Activated T-cell treated with anti-CD3 and anti-CD28 coated beads, Interleukin-2, amount 50 U/mL, for 24 hours (primary cell): ENCODE measurements around the gene POLG.
A peak's percentile ranks its signal among the peaks of the same experiment; 100 is the strongest.

Experiments used
- DNase-seq: peaks from one replicate; pipeline ENCODE4 v3.0.0-alpha.2; 2020
- H3K27ac Mint-ChIP-seq: 2 replicates; pipeline ENCODE4 v1.8.0; 2020; ENCODE audit warnings: mild to moderate bottlenecking, mixed read lengths
- H3K27me3 Mint-ChIP-seq: 2 replicates; pipeline ENCODE4 v1.8.0; 2020; ENCODE audit warnings: mixed read lengths
- H3K36me3 Mint-ChIP-seq: 2 replicates; pipeline ENCODE4 v1.8.0; 2020; ENCODE audit warnings: low read depth, mixed read lengths
- H3K4me1 Mint-ChIP-seq: 2 replicates; pipeline ENCODE4 v1.8.0; 2020; ENCODE audit warnings: low read depth, mixed read lengths
- H3K4me3 Mint-ChIP-seq: 2 replicates; pipeline ENCODE4 v1.8.0; 2020; ENCODE audit warnings: mild to moderate bottlenecking, moderate library complexity, mixed read lengths
- H3K9me3 Mint-ChIP-seq: 2 replicates; pipeline ENCODE4 v1.8.0; 2020; ENCODE audit warnings: mixed read lengths

POLG gene

GRCh38 chr15:89334510-89335297 is at the start of gene POLG:
Gene POLG, minus strand, starts transcription at chr15:89334824. Its CDS starts 1,070 bp downstream, at chr15:89333754.
- no peaks in the 10 kb centered on the region for H3K27me3 Mint-ChIP-seq
- H3K4me3 Mint-ChIP-seq: peak within 1 kb of the TSS; percentile 85
- H3K36me3 Mint-ChIP-seq: peaks cover 38% of the 10 kb centered on the region
- no peaks in the 10 kb centered on the region for H3K9me3 Mint-ChIP-seq
- DNase-seq: peak; percentile 100
- peak within 1 kb of the TSS; percentile 97 for H3K27ac Mint-ChIP-seq
- peaks cover 63% of the 10 kb centered on the region for H3K4me1 Mint-ChIP-seq

- H3K4me1 Mint-ChIP-seq: no peaks in the 10 kb centered on the region
- H3K27ac Mint-ChIP-seq: no peak overlapping the region
- H3K27me3 Mint-ChIP-seq: peaks cover 46% of the 10 kb centered on the region
- H3K9me3 Mint-ChIP-seq: no peaks in the 10 kb centered on the region
- no peak overlapping the region for H3K4me3 Mint-ChIP-seq
- no peak for DNase-seq
- no peaks in the 10 kb centered on the region for H3K36me3 Mint-ChIP-seq
These were observed 49.6 kb upstream of the POLG start for GRCh38 chr15:89384176-89384604.

- no peak for DNase-seq
- H3K27ac Mint-ChIP-seq: no peak overlapping the region
- H3K27me3 Mint-ChIP-seq: peaks cover 45% of the 10 kb centered on the region
- no peaks in the 10 kb centered on the region for H3K9me3 Mint-ChIP-seq
- H3K36me3 Mint-ChIP-seq: no peaks in the 10 kb centered on the region
- no peaks in the 10 kb centered on the region for H3K4me1 Mint-ChIP-seq
- no peak overlapping the region for H3K4me3 Mint-ChIP-seq
These were observed 48.9 kb upstream of the POLG start for GRCh38 chr15:89383365-89384175.

DNA sequence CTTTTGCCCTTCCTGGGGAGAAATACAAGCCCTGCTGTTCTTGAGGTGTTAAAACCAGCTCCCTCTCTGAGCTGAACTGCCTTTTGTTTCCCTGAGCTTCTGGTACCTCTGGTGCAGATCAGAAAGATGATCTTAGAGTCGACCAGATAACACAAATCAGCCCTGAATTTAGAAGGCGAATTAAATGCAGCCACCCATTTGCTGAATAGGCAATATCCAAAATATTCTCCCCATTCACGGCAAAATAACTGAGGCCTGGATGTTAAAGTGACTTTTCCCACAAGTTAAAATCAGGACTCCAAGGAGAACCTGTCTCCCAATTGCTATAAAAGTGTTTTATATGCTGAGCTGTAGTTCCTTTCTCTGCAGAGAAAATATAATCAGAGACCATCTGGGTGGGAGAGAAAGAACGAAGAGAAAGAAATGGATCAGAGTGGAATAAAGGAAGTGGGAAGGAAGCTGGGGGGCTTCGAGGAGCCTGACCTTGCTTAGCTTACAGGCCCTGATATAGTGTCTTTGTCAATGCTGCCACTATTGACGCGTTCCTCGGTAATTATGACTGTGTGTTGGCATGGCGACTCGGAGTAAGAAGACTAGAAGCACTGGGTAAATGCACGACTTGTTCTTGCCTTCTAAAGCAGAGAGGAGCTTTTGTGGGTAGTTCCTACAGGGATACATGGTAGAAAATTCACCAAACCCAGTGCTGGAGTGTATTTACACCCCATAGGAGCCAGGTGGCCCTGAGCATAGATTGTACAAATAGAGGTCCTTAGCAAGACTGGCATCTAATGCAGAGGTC is 47.5 kb upstream of the POLG start:
- Mint-ChIP-seq H3K27me3 (peaks cover 59% of the 10 kb centered on the region), H3K9me3 (no peaks in the 10 kb centered on the region), H3K4me1 (peaks cover 7% of the 10 kb centered on the region), H3K4me3 (no peak overlapping the region), H3K27ac (no peak overlapping the region), H3K36me3 (no peaks in the 10 kb centered on the region)
- DNase-seq: no peak

GRCh38 chr15:89381331-89381730 is 46.7 kb upstream of the POLG start:
- H3K9me3 Mint-ChIP-seq: no peaks in the 10 kb centered on the region
- DNase-seq: no peak
- no peak overlapping the region for H3K27ac Mint-ChIP-seq
- no peak overlapping the region for H3K4me3 Mint-ChIP-seq
- peaks cover 7% of the 10 kb centered on the region for H3K4me1 Mint-ChIP-seq
- H3K27me3 Mint-ChIP-seq: peaks cover 67% of the 10 kb centered on the region
- no peaks in the 10 kb centered on the region for H3K36me3 Mint-ChIP-seq

GRCh38 chr15:89379818-89380217 is 45.2 kb upstream of the POLG start:
- H3K27me3 Mint-ChIP-seq: peaks cover 81% of the 10 kb centered on the region
- H3K4me3 Mint-ChIP-seq: no peak overlapping the region
- H3K36me3 Mint-ChIP-seq: no peaks in the 10 kb centered on the region
- H3K9me3 Mint-ChIP-seq: no peaks in the 10 kb centered on the region
- H3K4me1 Mint-ChIP-seq: peaks cover 7% of the 10 kb centered on the region
- DNase-seq: no peak
- H3K27ac Mint-ChIP-seq: no peak overlapping the region

- DNase-seq: no peak
- H3K4me3 Mint-ChIP-seq: peak overlapping the region; percentile 48
- H3K27me3 Mint-ChIP-seq: peaks cover 82% of the 10 kb centered on the region
- H3K36me3 Mint-ChIP-seq: no peaks in the 10 kb centered on the region
- no peaks in the 10 kb centered on the region for H3K9me3 Mint-ChIP-seq
- H3K4me1 Mint-ChIP-seq: peaks cover 7% of the 10 kb centered on the region
- H3K27ac Mint-ChIP-seq: no peak overlapping the region
These were observed 44.6 kb upstream of the POLG start for GRCh38 chr15:89379251-89379695.

DNA sequence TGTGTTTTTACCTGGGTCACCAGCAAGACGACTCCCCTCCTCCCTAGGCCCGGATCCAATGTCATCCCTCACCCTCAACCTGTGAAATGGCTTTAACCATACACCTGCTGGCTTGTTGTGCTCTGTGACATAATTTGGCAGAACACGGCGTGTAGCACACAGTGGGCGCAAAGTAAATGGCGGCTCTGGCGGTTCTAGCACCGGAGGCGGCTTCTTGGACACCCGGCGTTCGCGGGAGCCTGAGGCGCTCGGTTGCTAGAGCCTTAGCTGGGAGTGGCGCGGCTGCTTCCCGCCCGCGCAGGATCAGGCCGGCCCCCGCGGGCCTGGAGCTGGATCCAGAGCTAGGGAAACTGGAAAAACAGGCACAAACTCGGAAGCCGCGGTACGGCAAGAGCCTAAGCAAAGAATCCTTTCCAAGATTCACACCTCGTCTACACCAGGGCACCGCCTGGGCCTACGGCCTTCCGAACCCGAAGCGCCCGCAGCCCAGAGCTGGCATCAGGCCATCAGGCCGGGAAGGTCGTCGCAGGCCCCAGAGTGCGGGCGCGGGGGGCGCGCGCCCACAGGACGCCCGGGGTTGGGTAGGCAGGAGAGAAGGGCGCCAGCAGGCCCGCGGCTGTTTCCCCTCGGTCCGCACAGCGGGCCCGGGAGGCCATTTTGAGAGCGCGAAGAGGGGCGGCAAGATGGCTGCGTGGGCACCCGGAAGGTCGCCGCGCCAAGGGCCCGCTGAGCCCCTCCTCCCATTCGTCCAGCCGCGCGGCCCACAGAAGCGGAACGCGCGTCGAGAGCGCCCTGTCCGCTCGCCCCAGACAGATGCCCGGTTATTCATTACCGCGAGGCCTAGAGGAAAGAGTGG is 43.9 kb upstream of the POLG start:
- Mint-ChIP-seq H3K27me3 (peaks cover 85% of the 10 kb centered on the region), H3K4me1 (peaks cover 7% of the 10 kb centered on the region), H3K4me3 (peak overlapping the region; percentile 60), H3K27ac (no peak overlapping the region), H3K9me3 (no peaks in the 10 kb centered on the region), H3K36me3 (no peaks in the 10 kb centered on the region)
- peak; percentile 64 for DNase-seq

DNA sequence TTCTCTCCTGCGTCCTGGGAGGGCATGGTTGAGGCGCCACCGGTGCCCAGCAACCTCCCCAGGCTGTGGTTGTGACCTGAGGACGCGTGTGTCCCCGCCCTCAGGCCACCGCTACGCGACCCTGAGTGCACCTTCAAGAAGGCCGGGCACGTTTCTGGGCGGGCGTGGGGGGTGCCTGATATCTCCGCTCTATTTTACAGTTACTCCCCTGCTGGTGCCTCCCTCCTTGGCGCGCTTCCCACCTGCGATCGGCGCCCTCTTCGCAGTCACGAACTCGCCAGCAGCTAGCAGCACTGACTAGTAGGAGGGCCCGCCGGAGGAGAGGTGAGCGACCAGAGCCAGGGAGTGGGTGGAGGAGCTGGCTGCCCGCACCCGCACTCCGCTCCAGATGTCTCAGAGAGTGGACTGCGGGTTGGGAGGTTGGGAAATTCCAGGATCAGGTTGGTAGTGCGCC is 43.2 kb upstream of the POLG start:
- no peaks in the 10 kb centered on the region for H3K9me3 Mint-ChIP-seq
- peak overlapping the region; percentile 60 for H3K4me3 Mint-ChIP-seq
- no peak for DNase-seq
- H3K27me3 Mint-ChIP-seq: peaks cover 87% of the 10 kb centered on the region
- H3K27ac Mint-ChIP-seq: no peak overlapping the region
- no peaks in the 10 kb centered on the region for H3K36me3 Mint-ChIP-seq
- H3K4me1 Mint-ChIP-seq: peaks cover 7% of the 10 kb centered on the region

- Mint-ChIP-seq H3K27me3 (peaks cover 91% of the 10 kb centered on the region), H3K9me3 (no peaks in the 10 kb centered on the region), H3K27ac (no peak overlapping the region), H3K4me3 (no peak overlapping the region), H3K36me3 (no peaks in the 10 kb centered on the region), H3K4me1 (peaks cover 7% of the 10 kb centered on the region)
- DNase-seq: no peak
These were observed 42.6 kb upstream of the POLG start for GRCh38 chr15:89377024-89377841.

DNA sequence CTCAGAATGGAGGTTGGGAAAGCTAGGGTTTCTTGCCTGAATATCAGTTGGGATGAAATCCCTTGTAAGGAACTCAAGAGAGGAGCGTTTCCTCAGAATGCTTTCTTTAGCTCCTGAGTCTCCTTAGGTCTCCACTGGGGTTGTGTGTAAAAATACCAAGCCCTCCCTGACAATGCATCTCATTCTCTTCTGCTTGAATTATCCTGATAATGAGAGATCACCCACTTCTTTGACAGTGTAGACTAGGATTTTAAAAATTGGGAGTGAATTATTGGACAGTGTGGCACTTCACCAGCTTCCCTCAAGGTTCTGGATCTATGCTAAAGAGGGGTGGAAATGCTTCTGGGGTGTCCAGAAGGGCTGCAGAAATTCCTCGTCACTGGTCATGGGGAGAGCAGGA is 41.8 kb upstream of the POLG start:
- Mint-ChIP-seq H3K27me3 (peaks cover 89% of the 10 kb centered on the region), H3K36me3 (no peaks in the 10 kb centered on the region), H3K4me3 (no peak overlapping the region), H3K4me1 (peaks cover 7% of the 10 kb centered on the region), H3K27ac (no peak overlapping the region), H3K9me3 (no peaks in the 10 kb centered on the region)
- DNase-seq: no peak

DNA sequence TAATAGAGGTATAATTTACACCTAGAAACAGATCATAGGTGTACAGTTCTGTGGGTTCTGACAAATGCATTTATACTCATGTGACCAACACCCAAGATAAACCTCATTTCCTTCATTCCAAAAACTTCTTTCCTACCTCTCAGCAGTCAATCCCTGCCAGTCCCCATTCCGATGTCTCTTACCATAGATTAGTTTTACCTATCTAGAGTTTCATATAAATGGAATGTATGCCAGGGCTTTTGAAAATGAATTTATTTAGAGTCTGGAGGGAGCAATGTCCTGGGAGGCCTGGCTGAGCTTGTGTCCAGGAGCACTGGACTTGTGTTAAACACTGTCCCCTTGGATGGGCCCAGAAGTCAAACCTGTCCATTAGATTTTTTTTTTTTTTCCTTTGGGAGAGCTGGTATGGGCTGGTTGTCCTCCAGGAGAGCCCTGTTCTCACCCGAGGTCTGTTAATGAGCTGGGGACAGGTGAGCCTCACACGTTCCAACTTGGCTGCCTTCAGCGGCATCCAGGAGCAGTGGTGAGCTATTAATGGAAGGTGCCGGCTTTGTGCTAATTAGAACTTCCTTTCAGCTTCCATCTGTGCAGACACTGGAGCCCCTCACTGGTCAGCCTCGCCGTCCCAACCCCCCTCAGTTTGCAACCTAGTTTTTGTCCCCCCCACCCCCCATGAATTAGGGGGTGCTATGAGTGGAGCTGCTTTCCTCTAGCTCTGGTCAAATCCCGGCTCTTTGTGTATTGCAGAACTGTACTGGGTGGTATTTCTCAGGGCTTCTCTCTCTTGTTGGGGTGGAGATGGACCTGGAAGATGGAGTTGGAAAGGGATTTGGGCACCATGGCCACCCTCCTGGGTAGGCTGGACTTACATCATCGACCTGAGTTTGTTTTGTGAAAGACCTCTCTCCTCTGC is 40.7 kb upstream of the POLG start:
- Mint-ChIP-seq H3K36me3 (no peaks in the 10 kb centered on the region), H3K4me1 (peaks cover 13% of the 10 kb centered on the region), H3K27ac (no peak overlapping the region), H3K27me3 (peaks cover 88% of the 10 kb centered on the region), H3K4me3 (no peak overlapping the region), H3K9me3 (no peaks in the 10 kb centered on the region)
- no peak for DNase-seq
